Suprapubic skin (tissue), 4 donors: ENCODE measurements around the gene DIAPH3. TPM values are rescaled to one million over a fixed set of nuclear protein-coding genes. Genes with fewer than 3 reads are reported as not detected.

Source experiments
- DNase-seq, 2 donors: peaks; one replicate each; pipeline ENCODE4 v3.0.0-alpha.2; 2019; ENCODE audit warnings: low spot score in 2 of 2
- H3K27ac ChIP-seq: fragments of 200-600 bp; sonication (generic); one replicate; pipeline ENCODE4 v1.5.1; 2019
- H3K27me3 ChIP-seq: fragments of 200-600 bp; sonication (generic); one replicate; pipeline ENCODE4 v1.5.1; 2019
- H3K36me3 ChIP-seq: fragments of 200-600 bp; sonication (generic); one replicate; pipeline ENCODE4 v1.5.1; 2019
- H3K4me1 ChIP-seq: fragments of 200-600 bp; sonication (generic); one replicate; pipeline ENCODE4 v1.5.1; 2019
- H3K4me3 ChIP-seq: fragments of 200-600 bp; sonication (generic); one replicate; pipeline ENCODE4 v1.5.1; 2019; ENCODE audit warnings: mild to moderate bottlenecking
- H3K9me3 ChIP-seq: fragments of 200-600 bp; sonication (generic); one replicate; pipeline ENCODE4 v1.5.1; 2019
- CTCF ChIP-seq, 2 donors: fragments of 200-600 bp in 1 of 2; fragments of 450-650 bp in 1 of 2; sonication (generic) in 1 of 2; IDR thresholded peaks; one replicate each; pipeline ENCODE4 v1.5.1; 2016 to 2019; ENCODE audit warnings: antibody characterized with exemption in 2 of 2, mild to moderate bottlenecking in 1 of 2, moderate library complexity in 1 of 2
- EP300 ChIP-seq: sonication (generic); formaldehyde crosslinking; IDR thresholded peaks from one replicate; pipeline ENCODE4 v1.6.1; 2017; ENCODE audit warnings: antibody characterized with exemption
- POLR2A ChIP-seq, 2 donors: fragments of 450-650 bp; IDR thresholded peaks; one replicate each; pipeline ENCODE4 v1.6.1; 2017; ENCODE audit warnings: antibody characterized with exemption in 2 of 2, mild to moderate bottlenecking in 2 of 2, moderate library complexity in 2 of 2
- POLR2AphosphoS5 ChIP-seq, 3 donors: sonication (generic); formaldehyde crosslinking; IDR thresholded peaks; one replicate each; pipeline ENCODE4 v1.6.1; 2017; ENCODE audit warnings: antibody characterized with exemption in 3 of 3
- WGBS: methylation state at CpG from one replicate; pipeline ENCODE4 v1.1.5; 2018; 5-methylcytosine and 5-hydroxymethylcytosine counted together
- total RNA-seq, 4 donors: library from RNA; depleted of rRNA; stranded (reverse); fragments of >200 nt; gene quantifications; one replicate each; pipeline ENCODE4 v1.1.0, GENCODE V29; 2016

DIAPH3 gene
- total RNA-seq, 4 donors from 2014 or later, result 0.93 to 3.0 (median 2.3) TPM

GRCh38 chr13:59643364-59643841 lies 520.3 kb downstream of the DIAPH3 start:
- Histone ChIP-seq H3K9me3 (no peaks in the 10 kb centered on the region), H3K27ac (no peak overlapping the region), H3K4me3 (no peak overlapping the region), H3K36me3 (no peaks in the 10 kb centered on the region), H3K27me3 (no peaks in the 10 kb centered on the region), H3K4me1 (no peaks in the 10 kb centered on the region)
- WGBS, result 71% methylated on average over 6 of the region's 6 CpGs
- DNase-seq, result no peak
- TF ChIP-seq CTCF (IDR thresholded peaks at IDR 0.05), result no peak
- TF ChIP-seq POLR2AphosphoS5 (IDR thresholded peaks at IDR 0.05), result no peak
- TF ChIP-seq POLR2A (IDR thresholded peaks at IDR 0.05), result no peak
- TF ChIP-seq EP300, result no peak

- no peak for DNase-seq
- Histone ChIP-seq H3K36me3 (no peaks in the 10 kb centered on the region), H3K27ac (no peak overlapping the region), H3K9me3 (no peaks in the 10 kb centered on the region), H3K27me3 (no peaks in the 10 kb centered on the region), H3K4me3 (no peak overlapping the region), H3K4me1 (no peaks in the 10 kb centered on the region)
- TF ChIP-seq EP300, result no peak
- no peak for TF ChIP-seq CTCF (IDR thresholded peaks at IDR 0.05)
- no peak for TF ChIP-seq POLR2AphosphoS5 (IDR thresholded peaks at IDR 0.05)
- TF ChIP-seq POLR2A (IDR thresholded peaks at IDR 0.05), result no peak
- WGBS, result 79% methylated on average over 1 of the region's 1 CpG
Observed at GRCh38 chr13:59641817-59642216, 521.9 kb downstream of the DIAPH3 start.

GRCh38 chr13:59641261-59641660 lies 522.5 kb downstream of the DIAPH3 start:
- whole genome bisulfite sequencing, result 74% methylated on average over 3 of the region's 3 CpGs
- no peak for DNase-seq
- Histone ChIP-seq H3K4me1 (no peaks in the 10 kb centered on the region), H3K36me3 (no peaks in the 10 kb centered on the region), H3K9me3 (no peaks in the 10 kb centered on the region), H3K4me3 (no peak overlapping the region), H3K27me3 (no peaks in the 10 kb centered on the region), H3K27ac (no peak overlapping the region)
- TF ChIP-seq EP300 (no peak), CTCF (IDR thresholded peaks at IDR 0.05) (no peak), POLR2A (IDR thresholded peaks at IDR 0.05) (no peak), POLR2AphosphoS5 (IDR thresholded peaks at IDR 0.05) (no peak)

- Histone ChIP-seq H3K9me3 (no peaks in the 10 kb centered on the region), H3K27ac (no peak overlapping the region), H3K4me1 (no peaks in the 10 kb centered on the region), H3K27me3 (no peaks in the 10 kb centered on the region), H3K36me3 (no peaks in the 10 kb centered on the region), H3K4me3 (no peak overlapping the region)
- no peak for DNase-seq
- TF ChIP-seq POLR2A (IDR thresholded peaks at IDR 0.05) (no peak), EP300 (no peak), POLR2AphosphoS5 (IDR thresholded peaks at IDR 0.05) (no peak), CTCF (IDR thresholded peaks at IDR 0.05) (no peak)
- WGBS, result 65% methylated on average over 1 of the region's 1 CpG
Observed at GRCh38 chr13:59638404-59638803, 525.3 kb downstream of the DIAPH3 start.

GRCh38 chr13:59635589-59635988 lies 528.1 kb downstream of the DIAPH3 start:
- WGBS, result 77% methylated on average over 6 of the region's 6 CpGs
- Histone ChIP-seq H3K4me1 (peaks cover 3% of the 10 kb centered on the region), H3K27ac (no peak overlapping the region), H3K36me3 (no peaks in the 10 kb centered on the region), H3K4me3 (no peak overlapping the region), H3K9me3 (no peaks in the 10 kb centered on the region), H3K27me3 (no peaks in the 10 kb centered on the region)
- TF ChIP-seq EP300, result no peak
- no peak for DNase-seq

GRCh38 chr13:59633290-59633689 lies 530.4 kb downstream of the DIAPH3 start:
- TF ChIP-seq POLR2A (IDR thresholded peaks at IDR 0.05), result no peak
- no peak for TF ChIP-seq POLR2AphosphoS5 (IDR thresholded peaks at IDR 0.05)
- no peak for TF ChIP-seq EP300
- TF ChIP-seq CTCF (IDR thresholded peaks at IDR 0.05), result no peak
- Histone ChIP-seq H3K36me3 (no peaks in the 10 kb centered on the region), H3K9me3 (no peaks in the 10 kb centered on the region), H3K4me1 (peaks cover 3% of the 10 kb centered on the region), H3K27me3 (no peaks in the 10 kb centered on the region), H3K27ac (no peak overlapping the region), H3K4me3 (no peak overlapping the region)
- DNase-seq, result no peak
- WGBS, result 83% methylated on average over 9 of the region's 9 CpGs
